Epidermal melanocyte (primary cell): ENCODE data around the gene EIF2A.
"Not testable (repeated sequence)": the region's sequence is repeated elsewhere in the genome, so short reads cannot be mapped to it uniquely, and the experiment has no call there.

ENCODE experiments used
- DNase-seq: peaks from one replicate; pipeline ENCODE4 v3.0.0; 2011; ENCODE audit warnings: low spot score; ENCODE audit not compliant: insufficient read length

Gene EIF2A

DNA sequence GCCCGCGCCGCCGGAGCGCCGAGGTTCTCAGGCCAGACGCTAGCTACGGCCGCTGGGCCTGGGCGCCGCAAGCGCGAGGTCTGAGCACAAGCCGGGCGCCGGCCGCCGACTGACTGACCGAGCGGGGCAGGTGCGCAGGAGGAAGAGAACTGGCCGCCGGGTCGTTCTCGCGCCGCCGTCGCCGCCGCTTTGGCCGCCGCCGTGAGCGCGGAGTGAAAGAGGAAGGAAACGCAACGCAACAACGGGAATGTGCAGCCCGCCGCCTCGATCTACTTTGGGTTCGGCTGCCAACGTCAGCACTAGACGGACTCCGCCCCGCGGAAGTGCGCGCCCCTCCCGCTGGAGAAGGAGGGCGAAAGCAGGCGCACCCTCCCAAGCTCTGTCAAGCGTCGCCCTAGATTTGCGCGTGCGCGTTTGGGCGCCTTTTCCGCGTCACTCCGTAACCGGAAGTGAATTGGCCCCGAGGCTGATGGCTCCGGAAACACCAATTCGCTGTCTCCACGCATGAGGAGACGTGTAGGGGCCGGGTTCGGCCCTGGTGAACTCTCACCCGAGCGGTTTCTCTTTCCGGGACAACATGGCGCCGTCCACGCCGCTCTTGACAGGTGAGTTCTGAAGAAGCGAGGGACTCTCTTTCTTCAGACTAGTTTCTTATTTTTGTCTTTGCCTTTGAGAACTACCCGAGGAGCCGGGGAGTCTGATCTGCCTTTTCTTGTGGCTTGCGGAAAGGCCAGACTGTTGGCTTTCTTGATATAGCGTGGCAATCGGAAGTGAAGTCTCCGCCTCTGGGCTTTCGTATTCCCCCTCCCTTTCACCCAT lies at the start of gene EIF2A, which contains the start of gene SERP1:
Gene EIF2A (plus strand): TSS at position 562 of the 819 bp plus-strand sequence. CDS start 16 bp downstream, at position 578.
Gene SERP1 (minus strand): TSS at position 271 of the 819 bp plus-strand sequence. CDS start 361 bp downstream, outside the sequence.
- peak; percentile 79 for DNase-seq

DNA sequence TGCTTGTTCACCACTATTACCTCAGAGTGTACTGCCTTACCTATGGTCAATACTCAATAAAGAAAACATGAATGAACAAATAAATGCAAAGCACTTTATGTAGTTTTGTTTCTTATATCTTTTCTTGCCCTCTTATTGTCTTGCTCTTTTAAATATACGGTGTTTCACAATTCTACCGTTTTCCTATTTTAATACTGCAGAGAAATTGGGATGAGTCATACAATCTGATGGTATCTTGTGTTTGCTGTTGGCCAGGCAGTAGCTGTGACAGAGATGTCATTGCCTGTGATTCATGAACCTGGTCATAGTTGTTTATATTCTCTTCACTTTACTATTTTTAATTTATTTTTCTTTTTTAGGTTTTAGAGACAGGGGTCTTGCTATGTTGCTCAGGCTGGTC lies 48.6 kb upstream of the EIF2A start:
- no peak for DNase-seq

DNA sequence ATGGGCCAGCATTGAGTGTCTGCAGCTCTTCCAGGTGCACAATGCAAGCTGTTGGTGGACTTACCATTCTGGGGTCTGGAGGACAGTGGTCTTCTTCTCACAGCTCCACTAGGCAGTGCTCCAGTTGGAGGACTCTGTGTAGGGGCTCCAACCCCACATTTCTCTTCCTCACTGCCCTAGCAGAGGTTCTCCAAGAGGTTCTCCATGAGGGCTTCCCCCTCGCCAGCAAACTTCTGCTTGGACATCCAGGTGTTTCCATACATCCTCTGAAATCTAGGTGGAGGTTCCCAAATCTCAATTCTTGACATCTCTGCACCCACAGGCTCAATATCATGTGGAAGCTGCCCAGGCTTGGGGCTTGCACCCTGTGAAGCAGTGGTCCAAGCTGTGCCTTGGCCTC lies 45.6 kb upstream of the EIF2A start:
- DNase-seq = not testable (repeated sequence)

DNA sequence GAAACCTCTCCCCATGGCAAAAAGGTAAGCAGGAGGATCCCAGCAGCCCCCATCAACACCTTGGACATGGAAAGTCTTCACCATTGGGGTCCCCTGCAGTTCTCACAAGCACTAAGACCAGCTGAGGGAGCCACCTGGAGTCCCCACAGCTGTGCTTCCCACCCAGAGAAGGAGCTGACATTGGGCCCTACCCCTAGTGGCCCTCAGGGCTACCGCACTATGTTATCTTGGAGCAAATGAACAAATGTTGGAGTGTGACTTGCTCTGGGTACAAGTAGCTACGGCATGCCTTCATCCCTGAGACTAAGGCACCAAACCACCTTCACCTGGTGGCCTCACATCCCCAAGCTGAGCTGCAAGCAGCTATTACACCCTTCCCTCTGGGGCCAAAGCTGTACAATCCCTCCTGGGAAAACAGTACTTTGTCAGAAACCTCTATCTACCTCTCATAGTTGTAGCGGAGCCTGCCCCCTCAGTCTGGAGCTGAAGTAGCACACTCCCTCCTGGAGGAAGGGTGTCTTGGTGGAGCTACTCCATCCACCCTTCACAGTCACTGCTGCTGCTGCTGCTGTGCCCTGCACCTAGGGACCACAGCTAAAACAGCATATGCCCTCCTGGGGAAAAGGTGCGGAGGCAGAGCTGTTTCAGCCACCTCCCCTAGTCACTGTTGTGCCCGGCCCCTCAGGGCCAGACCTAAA lies 43.0 kb upstream of the EIF2A start:
- DNase-seq = no peak

DNA sequence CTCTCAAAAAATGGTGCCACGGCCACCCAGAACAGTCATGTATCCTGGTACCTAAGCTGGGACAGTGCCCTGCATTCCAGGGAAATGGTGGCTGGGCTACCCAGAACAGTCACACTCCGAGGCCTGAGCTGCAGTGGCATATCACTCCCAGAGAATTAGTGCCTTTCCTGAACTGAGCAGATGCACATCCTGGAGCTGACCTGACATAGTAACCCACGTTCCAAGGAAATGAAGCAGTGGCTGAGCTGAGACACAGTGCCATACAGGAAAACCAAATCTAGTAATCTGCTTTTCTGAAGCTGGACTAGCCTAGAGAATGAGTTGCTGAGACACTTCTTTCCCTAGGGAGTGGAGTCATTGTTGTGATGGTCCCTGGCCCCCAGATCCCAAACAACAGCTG lies 42.1 kb upstream of the EIF2A start:
- no peak for DNase-seq

DNA sequence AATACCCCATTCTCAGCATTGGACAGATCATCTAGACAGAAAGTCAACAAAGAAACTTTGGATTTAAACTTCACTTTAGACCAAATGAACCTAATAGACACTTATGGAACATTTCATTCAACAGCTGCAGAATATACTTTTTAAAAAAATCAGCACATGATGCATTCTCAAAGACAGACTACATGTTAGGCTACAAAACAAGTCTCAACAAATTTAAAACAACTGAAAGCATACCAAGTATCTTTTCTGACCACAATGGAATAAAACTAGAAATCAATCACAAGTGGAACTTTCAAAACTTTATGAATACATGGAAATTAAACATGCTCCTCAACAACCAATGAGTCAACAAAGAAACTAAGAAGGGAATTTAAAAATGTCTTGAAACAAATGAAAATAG lies 38.2 kb upstream of the EIF2A start:
- DNase-seq = no peak

DNA sequence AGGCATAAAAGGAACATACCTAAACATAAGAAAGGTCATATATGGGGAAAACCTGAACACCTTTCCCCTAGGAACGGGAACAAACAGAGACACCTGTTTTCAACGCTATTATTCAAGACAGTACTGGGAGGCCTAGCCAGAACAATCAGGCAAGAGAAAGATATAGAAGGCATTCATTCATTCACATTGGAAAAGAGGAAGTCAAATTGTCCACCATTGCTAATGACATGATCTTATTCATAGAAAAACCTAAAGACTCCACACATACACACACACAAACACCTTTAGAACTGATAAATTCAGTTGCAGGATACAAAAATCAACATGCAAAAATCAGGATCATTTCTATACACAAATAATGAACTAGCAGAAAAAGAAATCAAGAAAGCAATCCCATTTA lies 36.8 kb upstream of the EIF2A start:
- DNase-seq = no peak

DNA sequence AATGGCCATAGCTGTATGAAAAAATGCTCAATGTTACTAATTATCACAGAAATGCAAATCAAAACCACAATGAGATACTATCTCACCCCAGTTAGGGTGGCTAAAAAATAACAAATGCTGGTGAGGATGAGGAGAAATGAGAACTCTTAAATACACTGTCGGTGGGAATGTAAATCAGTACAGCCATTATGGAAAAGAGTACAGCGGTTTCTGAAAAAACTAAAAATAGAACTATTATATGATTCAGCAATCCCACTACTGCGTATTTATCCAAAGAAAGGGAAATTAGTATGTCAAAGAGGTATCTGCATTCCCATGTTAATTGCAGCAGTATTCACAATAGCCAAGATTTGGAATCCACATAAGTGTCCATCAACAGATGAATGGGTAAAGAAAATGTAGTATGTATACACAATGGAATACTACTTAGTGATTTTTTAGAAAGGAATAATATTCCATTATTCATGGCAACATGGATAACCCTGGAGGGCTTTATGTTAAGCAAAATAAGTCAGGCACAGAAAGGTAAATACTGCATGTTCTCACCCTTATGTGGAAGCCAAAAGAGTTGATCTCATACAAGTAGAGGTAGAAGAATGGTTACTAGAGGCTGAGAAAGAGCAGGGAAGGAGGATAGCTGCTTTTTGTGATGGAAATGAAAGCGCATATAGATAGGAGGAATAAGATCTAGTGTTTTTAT lies 35.3 kb upstream of the EIF2A start:
- DNase-seq = no peak

DNA sequence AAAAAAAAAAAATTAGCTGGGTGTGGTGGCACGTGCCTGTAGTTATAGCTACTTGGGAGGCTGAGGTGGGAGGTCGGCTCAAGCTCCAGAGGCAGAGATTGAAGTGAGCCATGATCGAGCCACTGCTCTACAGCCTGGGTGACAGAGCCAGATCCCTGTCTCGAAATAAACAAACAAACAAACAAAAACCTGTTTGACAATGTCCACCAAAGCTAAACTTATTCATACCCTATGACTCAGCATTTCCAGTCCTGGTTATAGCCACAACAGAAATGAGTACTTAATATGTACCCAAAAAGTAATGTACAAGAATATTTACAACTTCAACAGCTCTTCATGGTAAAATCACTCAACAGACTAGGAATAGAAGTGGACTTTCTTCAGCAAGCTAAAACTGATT lies 31.4 kb upstream of the EIF2A start:
- no peak for DNase-seq

DNA sequence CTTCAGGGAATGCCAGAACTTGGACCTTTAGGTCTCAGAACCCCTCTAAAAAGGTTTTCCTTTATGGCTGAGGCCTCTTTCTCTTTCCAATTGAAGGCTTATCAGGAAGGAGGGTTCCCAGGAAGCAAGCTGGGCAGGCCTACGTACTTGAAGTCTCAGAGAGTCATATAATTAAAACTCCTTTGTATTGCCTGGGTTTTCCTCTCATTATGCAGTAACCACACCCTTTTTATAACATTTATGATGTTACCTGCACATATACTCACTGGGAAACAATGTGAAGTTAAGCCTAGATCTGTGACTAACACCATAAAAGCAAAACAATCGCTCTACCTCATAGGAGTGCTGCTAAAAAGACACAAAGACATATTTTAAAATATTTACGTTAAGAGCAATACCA lies 27.6 kb upstream of the EIF2A start:
- DNase-seq = no peak

DNA sequence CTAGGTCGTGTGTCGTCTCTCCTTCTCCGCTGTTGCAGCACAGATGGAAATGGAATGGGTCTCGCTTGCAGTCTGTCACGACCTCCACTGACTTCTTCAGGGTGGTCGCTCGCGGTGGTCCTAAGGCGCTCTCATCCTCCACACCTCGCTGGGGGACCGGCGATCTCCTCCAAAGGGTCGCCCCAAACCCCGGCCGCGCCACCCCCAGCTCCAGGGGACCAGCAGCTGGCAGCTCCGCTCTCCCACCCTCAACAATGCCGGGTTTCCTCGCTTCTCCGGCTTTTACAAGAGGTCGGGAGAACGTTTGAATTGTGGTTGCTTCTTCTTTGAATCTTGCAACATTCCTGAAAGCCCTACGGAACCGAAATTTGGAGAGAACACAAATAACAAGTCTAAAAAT lies 26.2 kb upstream of the EIF2A start:
- no peak for DNase-seq

DNA sequence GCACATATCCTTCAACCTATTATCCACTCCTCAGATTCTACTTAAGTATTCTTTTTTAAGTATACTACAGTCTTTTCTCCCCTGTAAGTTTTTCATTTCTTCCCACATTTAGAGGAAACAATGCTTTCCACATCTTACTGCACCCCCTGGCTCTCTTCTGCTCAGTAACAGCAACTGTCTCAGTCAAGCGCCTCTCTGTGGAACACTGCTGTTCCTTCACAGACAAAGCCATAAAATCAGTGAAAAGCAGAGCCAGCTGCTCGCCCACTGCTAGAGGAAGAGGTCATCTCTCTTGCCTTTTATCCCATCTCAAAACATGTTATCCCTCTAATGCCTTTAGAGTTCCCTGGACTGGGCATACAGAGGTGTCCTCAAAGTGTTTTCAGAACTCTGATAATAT lies 25.1 kb upstream of the EIF2A start:
- no peak for DNase-seq

DNA sequence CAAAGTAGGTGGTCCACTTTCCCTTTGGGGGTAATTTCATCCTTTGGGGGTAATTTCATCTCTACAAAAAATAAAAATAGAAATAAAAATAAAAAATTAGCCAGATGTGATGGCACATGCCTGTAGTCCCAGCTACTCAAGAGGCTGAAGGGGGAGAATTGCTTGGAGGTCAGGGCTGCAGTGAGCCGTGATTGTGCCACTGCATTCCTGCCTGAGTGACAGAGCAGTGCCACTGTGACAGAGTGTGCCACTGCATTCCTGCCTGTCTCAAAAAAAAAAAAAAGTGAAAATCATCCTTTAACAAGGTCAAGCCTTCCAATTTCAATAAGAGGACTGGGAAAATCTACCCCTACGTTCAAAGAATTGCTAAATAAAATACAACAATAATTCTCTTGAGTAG lies 23.0 kb upstream of the EIF2A start:
- no peak for DNase-seq

DNA sequence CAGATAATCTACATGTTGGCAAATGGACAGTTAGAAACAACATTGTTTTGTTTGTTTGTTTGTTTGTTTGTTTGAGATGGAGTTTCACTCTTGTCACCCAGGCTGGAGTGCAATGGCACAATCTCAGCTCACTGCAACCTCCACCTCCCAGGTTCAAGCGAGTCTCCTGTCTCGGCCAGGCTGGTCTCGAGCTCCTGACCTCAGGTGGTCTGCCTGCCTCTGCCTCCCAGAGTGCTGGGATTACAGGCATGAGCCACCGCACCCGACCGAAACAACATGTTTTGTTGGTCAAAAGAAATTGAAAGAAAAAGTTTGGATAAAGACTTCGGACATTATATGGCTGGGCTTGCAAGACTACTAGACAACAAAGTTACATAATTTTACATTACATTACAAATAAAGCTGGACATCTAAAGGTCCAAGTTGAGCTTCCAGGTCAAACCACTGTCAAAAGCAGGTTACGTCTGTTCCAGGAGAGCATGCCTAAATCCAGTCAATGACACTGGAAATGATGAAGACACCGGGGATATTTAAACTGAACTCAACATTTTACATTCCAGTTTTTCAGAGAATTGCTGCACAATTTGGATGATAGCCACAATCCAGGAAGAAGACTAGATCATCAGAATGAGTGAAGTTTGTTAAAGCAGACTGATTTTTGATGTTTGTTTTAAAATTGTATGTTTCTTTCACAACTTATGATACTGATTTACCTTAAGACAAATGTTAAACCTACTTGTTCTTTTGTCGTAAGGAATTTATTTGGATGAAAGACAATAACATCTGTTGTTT lies 18.9 kb upstream of the EIF2A start:
- DNase-seq = no peak

DNA sequence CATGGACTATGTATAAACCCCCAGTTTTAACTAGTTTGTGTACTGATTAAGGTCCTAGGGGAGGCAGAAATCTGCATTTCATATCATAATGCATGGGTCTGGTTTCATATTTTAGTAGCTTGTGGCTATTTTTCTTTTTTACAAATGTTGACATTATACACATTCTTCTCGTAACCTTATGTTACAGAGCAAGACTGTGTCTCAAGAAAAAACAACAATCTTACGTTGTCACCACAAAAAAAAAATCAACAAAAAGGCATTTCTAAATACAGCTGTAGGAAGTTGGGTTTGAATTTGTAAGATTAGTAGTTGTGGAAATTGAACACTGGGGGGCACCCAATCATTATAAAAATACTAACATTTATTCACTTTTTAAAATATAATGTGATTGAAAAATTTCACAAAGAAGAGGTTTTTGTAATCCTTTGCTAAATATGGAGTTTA lies 18.2 kb upstream of the EIF2A start:
- DNase-seq = no peak

DNA sequence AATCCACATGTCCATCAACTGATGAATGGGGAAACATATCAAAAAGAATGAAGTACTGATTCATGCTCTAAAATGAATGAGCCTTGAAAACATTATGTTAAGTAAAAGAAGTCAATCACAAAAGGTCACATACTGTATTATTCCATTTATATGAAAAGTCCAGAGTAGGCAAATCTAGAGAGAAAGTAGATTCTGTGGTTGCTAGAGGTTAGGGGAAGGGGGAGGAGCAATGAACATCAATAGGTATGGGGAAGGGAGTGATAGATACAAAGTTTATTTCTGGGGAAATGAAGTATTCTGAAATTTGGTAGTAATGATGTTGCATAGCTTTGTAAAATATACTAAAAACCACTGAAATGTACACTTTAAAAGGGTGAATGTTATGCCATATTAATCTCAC lies 14.8 kb upstream of the EIF2A start:
- DNase-seq = no peak

DNA sequence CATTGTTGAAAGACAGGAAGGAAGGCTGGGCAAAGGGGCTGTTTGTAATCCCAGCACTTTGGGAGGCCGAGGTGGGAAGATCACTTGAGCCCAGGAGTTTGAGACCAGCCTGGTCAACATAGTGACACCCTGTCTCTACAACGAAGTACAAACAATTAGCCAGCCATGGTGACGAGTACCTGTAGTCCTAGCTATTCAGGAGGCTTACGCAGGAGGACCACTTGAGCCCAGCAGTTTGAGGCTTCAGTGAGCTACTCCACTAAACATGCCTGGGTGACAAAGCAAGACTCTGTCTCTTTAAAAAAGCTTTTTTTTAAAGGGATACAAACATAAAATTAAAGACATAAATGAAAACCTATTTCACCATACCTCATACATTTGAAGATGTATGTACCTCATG lies 11.4 kb upstream of the EIF2A start:
- no peak for DNase-seq

DNA sequence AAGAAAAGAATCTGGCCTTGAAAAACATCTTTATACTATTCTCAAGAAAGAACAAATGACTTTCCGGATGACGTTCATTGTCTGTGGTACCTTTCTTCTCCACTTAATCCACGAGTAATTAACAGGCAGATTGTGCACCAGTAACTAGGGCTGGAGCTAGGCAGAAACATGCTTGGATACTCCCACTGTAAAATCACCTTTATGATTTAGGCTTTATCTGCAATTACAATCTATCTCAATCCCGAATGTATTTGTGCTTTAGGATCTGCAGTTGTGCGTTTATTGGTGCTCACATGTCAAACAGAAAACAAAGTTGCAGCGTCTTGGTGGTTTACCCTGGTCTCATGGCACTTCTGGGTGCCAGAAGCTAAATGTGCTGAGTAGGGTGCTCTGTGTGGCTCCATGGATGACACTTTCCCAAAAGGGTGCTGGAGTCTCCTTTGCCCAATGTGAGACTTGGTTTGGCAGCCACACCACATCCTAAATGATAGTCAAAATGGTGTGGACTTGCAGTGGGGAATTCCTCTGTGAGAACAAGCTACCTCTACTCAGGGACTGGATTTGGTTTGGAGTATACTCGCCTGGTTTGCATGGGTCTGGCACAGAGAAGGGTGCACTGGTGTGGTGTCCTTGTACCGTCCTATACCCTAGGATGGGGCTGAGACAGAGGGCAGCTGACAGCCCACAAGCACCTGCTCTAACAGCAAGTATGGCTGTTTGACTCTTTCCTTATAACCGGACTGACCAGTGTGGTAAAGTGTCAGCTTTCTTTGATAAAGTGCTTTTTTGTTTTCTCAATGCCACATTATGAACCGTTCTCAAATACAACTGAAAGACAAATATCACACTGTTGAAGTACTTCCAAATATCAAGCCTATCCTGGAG lies 8.0 kb upstream of the EIF2A start:
- no peak for DNase-seq

DNA sequence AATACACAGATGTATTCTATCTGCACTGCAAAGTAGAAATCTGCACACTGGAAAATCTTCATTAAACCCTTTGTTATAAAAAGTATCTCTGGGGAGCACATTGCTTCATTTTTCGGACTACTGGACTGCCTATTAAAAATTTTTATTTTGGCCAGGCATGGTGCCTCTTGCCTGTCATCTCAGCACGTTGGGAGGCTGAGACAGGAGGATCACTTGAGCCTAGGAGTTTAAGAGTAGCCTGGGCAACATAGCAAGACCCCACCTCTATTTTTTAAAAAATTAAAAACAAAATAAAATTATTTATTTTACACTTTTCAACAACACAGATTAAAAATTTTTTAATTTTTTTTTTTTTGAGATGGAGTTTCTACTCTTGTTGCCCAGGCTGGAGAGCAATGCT lies 6.3 kb upstream of the EIF2A start:
- DNase-seq = no peak

DNA sequence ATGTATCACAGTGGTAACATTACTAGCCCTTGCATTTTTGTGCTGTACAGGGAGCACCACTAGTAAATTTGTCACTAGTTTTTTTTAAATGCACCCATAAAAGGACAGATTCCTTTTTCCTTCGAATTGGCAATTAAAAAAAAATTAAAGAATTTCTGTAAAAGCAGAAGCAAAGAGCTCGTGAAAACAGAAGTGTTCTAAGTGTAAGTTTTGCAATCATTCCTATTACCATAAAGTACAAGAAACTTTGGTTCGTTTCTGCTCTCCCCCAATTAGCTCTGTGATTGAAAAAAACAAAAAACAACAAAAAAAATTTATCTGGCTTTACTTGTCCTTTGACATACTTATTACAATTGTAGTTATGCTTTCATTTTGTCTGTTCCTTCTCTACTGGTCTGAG lies 5.6 kb upstream of the EIF2A start:
- DNase-seq = no peak
